ENCODE results near the gene FHOD3.

The FHOD3 gene

GRCh38 chr18:36323421-36323820, 25.9 kb downstream of the FHOD3 start:
- no peak for DNase-seq

GRCh38 chr18:36325846-36326245, 28.3 kb downstream of the FHOD3 start:
- no peak for DNase-seq

- no peak for DNase-seq
Observed at GRCh38 chr18:36326771-36327170, 29.3 kb downstream of the FHOD3 start.

- DNase-seq = no peak
Observed at GRCh38 chr18:36327352-36328316, 30.1 kb downstream of the FHOD3 start.

- no peak for DNase-seq
Observed at GRCh38 chr18:36328385-36328858, 30.9 kb downstream of the FHOD3 start.

- DNase-seq = no peak
Observed at GRCh38 chr18:36328916-36329315, 31.4 kb downstream of the FHOD3 start.

- DNase-seq = no peak
Observed at GRCh38 chr18:36329684-36330434, 32.3 kb downstream of the FHOD3 start.

- DNase-seq = no peak
Observed at GRCh38 chr18:36330435-36331052, 33.0 kb downstream of the FHOD3 start.

- no peak for DNase-seq
Observed at GRCh38 chr18:36331521-36331971, 34.0 kb downstream of the FHOD3 start.

GRCh38 chr18:36333414-36333813, 35.9 kb downstream of the FHOD3 start:
- no peak for DNase-seq

- no peak for DNase-seq
Observed at GRCh38 chr18:36334798-36335197, 37.3 kb downstream of the FHOD3 start.

GRCh38 chr18:36335476-36336279, 38.2 kb downstream of the FHOD3 start:
- no peak for DNase-seq

- DNase-seq = no peak
Observed at GRCh38 chr18:36337679-36338402, 40.3 kb downstream of the FHOD3 start.

GRCh38 chr18:36338403-36338933, 41.0 kb downstream of the FHOD3 start:
- DNase-seq = no peak

- DNase-seq = no peak
Observed at GRCh38 chr18:36340246-36340645, 42.7 kb downstream of the FHOD3 start.

- DNase-seq = no peak
Observed at GRCh38 chr18:36341944-36342343, 44.4 kb downstream of the FHOD3 start.

GRCh38 chr18:36348331-36348730, 50.8 kb downstream of the FHOD3 start:
- DNase-seq = no peak

- DNase-seq = no peak
Observed at GRCh38 chr18:36348971-36349417, 51.5 kb downstream of the FHOD3 start.

- no peak for DNase-seq
Observed at GRCh38 chr18:36349552-36349951, 52.0 kb downstream of the FHOD3 start.

- no peak for DNase-seq
Observed at GRCh38 chr18:36350251-36350651, 52.7 kb downstream of the FHOD3 start.

- DNase-seq = no peak
Observed at GRCh38 chr18:36350839-36351469, 53.4 kb downstream of the FHOD3 start.
